EH (cell line): Measurements from ENCODE around the gene ACACA.
A peak's percentile ranks its signal among the peaks of the same experiment; 100 is the strongest.
"Not testable (repeated sequence)": the region's sequence is repeated elsewhere in the genome, so short reads cannot be mapped to it uniquely, and the experiment has no call there.

ENCODE experiments used
- DNase-seq: peaks from one replicate; pipeline ENCODE4 v3.0.0-alpha.2; 2015; ENCODE audit warnings: low read depth

ACACA gene

GRCh38 chr17:37098910-37099664, 307.5 kb downstream of the ACACA start:
- DNase-seq, result peak; percentile 55

GRCh38 chr17:37098152-37098551, 308.5 kb downstream of the ACACA start:
- DNase-seq, result no peak

GRCh38 chr17:37097154-37097553, 309.5 kb downstream of the ACACA start:
- no peak for DNase-seq

- DNase-seq, result no peak
Observed at GRCh38 chr17:37096071-37096470, 310.6 kb downstream of the ACACA start.

- no peak for DNase-seq
Observed at GRCh38 chr17:37094391-37094790, 312.2 kb downstream of the ACACA start.

GRCh38 chr17:37092701-37093100, 313.9 kb downstream of the ACACA start:
- DNase-seq, result no peak

GRCh38 chr17:37092071-37092470, 314.6 kb downstream of the ACACA start:
- DNase-seq, result no peak

GRCh38 chr17:37090941-37091340, 315.7 kb downstream of the ACACA start:
- no peak for DNase-seq

- no peak for DNase-seq
Observed at GRCh38 chr17:37089956-37090355, 316.7 kb downstream of the ACACA start.

GRCh38 chr17:37088913-37089312, 317.7 kb downstream of the ACACA start:
- no peak for DNase-seq

GRCh38 chr17:37088459-37088858, 318.2 kb downstream of the ACACA start:
- DNase-seq, result no peak

GRCh38 chr17:37087683-37088082, 319.0 kb downstream of the ACACA start:
- no peak for DNase-seq

GRCh38 chr17:37086948-37087347, 319.7 kb downstream of the ACACA start:
- DNase-seq, result no peak

- no peak for DNase-seq
Observed at GRCh38 chr17:37086334-37086733, 320.3 kb downstream of the ACACA start.

- no peak for DNase-seq
Observed at GRCh38 chr17:37084372-37084771, 322.3 kb downstream of the ACACA start.

GRCh38 chr17:37083456-37083855, 323.2 kb downstream of the ACACA start:
- DNase-seq, result no peak

GRCh38 chr17:37082985-37083384, 323.7 kb downstream of the ACACA start:
- no peak for DNase-seq

GRCh38 chr17:37082311-37082860, 324.2 kb downstream of the ACACA start:
- DNase-seq, result no peak

GRCh38 chr17:37081287-37081686, 325.3 kb downstream of the ACACA start:
- DNase-seq, result no peak

- DNase-seq, result peak; percentile 42
Observed at GRCh38 chr17:37079735-37080134, 326.9 kb downstream of the ACACA start.

GRCh38 chr17:37079065-37079708, 327.4 kb downstream of the ACACA start:
- no peak for DNase-seq

- DNase-seq, result not testable (repeated sequence)
Observed at GRCh38 chr17:37073464-37073863, 333.2 kb downstream of the ACACA start.

GRCh38 chr17:37069087-37069486, 337.5 kb downstream of the ACACA start:
- no peak for DNase-seq
